GM23248 (cell line): ENCODE data around the gene SLC25A33.

Experiments used
- EZH2 ChIP-seq: fragments of 200-600 bp; sonication (generic); IDR thresholded peaks from 2 replicates; pipeline ENCODE4 v1.6.1; 2018; ENCODE audit warnings: antibody characterized with exemption, mild to moderate bottlenecking; ENCODE audit not compliant: insufficient read depth, poor library complexity, severe bottlenecking
- EZH2phosphoT487 ChIP-seq: fragments of 200-600 bp; sonication (generic); IDR thresholded peaks from 2 replicates; pipeline ENCODE4 v1.6.1; 2018; ENCODE audit warnings: antibody characterized with exemption, moderate library complexity, mild to moderate bottlenecking, low read depth; ENCODE audit not compliant: insufficient read depth

- no peak for TF ChIP-seq EZH2
- TF ChIP-seq EZH2phosphoT487, result no peak
These were observed 76.2 kb downstream of the SLC25A33 start for GRCh38 chr1:9615316-9616063.
